HEK293T (cell line): ENCODE measurements around the gene HPS6.

Source experiments
- BHLHE40 ChIP-seq: fragments of 450-650 bp; IDR thresholded peaks from 2 replicates; pipeline ENCODE4 v1.6.1; 2016; ENCODE audit warnings: mild to moderate bottlenecking, moderate library complexity, borderline replicate concordance
- ELF4 ChIP-seq: fragments of 450-650 bp; IDR thresholded peaks from 2 replicates; pipeline ENCODE4 v1.6.1; 2017; ENCODE audit warnings: antibody characterized with exemption
- FOXA1 ChIP-seq: fragments of 450-650 bp; IDR thresholded peaks from 2 replicates; pipeline ENCODE4 v1.6.1; 2016; ENCODE audit warnings: mild to moderate bottlenecking
- FOXM1 ChIP-seq: fragments of 450-650 bp; IDR thresholded peaks from 2 replicates; pipeline ENCODE4 v1.6.1; 2017; ENCODE audit warnings: mild to moderate bottlenecking, borderline replicate concordance
- HDGF ChIP-seq: fragments of 450-650 bp; IDR thresholded peaks from 2 replicates; pipeline ENCODE4 v1.6.1; 2017; ENCODE audit warnings: antibody characterized with exemption, borderline replicate concordance
- LEF1 ChIP-seq: fragments of 450-650 bp; IDR thresholded peaks from 2 replicates; pipeline ENCODE4 v1.6.1; 2017; ENCODE audit warnings: mild to moderate bottlenecking, borderline replicate concordance
- NFRKB ChIP-seq: fragments of 450-650 bp; IDR thresholded peaks from 2 replicates; pipeline ENCODE4 v1.6.1; 2016; ENCODE audit warnings: mild to moderate bottlenecking, moderate library complexity
- SP1 ChIP-seq: fragments of 450-650 bp; IDR thresholded peaks from 2 replicates; pipeline ENCODE4 v1.6.1; 2017
- SUZ12 ChIP-seq: fragments of 450-650 bp; IDR thresholded peaks from 2 replicates; pipeline ENCODE4 v1.6.1; 2016; ENCODE audit warnings: mild to moderate bottlenecking
- TARDBP ChIP-seq: fragments of 450-650 bp; IDR thresholded peaks from 2 replicates; pipeline ENCODE4 v1.6.1; 2016
- ZNF384 ChIP-seq: fragments of 450-650 bp; IDR thresholded peaks from 2 replicates; pipeline ENCODE4 v1.6.1; 2016
- TF ChIP-seq, protein P1 (sequence below): fragments of 450-650 bp; IDR thresholded peaks from 2 replicates; pipeline ENCODE4 v1.6.1; 2016

DNA sequence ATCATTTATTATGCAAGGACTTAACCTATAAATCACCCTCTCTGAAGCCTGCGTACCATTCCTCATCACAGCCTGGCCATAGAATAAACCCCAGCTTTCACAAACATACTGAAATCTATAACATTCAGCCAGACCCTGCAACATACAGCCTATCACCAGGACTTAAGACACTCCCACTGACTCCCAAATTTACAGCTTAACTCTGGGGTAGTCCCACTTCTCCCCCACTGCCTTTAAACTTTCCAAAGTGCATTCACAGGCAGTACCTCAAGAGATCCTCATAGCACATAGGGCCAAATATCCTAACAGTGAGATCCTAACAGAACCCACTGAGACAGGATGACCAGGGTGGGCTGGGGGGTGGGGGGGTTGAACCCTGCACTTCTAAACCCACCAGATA, 51.5 kb downstream of the HPS6 start:
- TF ChIP-seq SUZ12 (no peak), TARDBP (no peak), ELF4 (no peak), SP1 (no peak), HDGF (no peak), FOXA1 (no peak), BHLHE40 (no peak), NFRKB (no peak), ZNF384 (no peak), FOXM1 (no peak), LEF1 (no peak)
- TF ChIP-seq, protein P1, sequence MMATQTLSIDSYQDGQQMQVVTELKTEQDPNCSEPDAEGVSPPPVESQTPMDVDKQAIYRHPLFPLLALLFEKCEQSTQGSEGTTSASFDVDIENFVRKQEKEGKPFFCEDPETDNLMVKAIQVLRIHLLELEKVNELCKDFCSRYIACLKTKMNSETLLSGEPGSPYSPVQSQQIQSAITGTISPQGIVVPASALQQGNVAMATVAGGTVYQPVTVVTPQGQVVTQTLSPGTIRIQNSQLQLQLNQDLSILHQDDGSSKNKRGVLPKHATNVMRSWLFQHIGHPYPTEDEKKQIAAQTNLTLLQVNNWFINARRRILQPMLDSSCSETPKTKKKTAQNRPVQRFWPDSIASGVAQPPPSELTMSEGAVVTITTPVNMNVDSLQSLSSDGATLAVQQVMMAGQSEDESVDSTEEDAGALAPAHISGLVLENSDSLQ, result peak; percentile 42; the same call in 1 of the 2 replicates
